Stomach (tissue), 9 donors: ENCODE measurements around the gene PRKAB1. TPM values are rescaled to one million over a fixed set of nuclear protein-coding genes. Genes with fewer than 3 reads are reported as not detected.
"Not testable (repeated sequence)": the region's sequence is repeated elsewhere in the genome, so short reads cannot be mapped to it uniquely, and the experiment has no call there.

Source experiments
- DNase-seq, 2 donors: peaks; one replicate each; pipeline versions ENCODE4 v3.0.0 to v3.0.0-alpha.2; 2013 to 2019
- H3K27ac ChIP-seq, 5 donors: fragments of 200-600 bp in 4 of 5; sonication (generic) in 4 of 5; one replicate each; pipeline ENCODE4 v1.5.1; 2013 to 2019; ENCODE audit warnings: mild to moderate bottlenecking in 1 of 5, moderate library complexity in 1 of 5
- H3K27me3 ChIP-seq, 3 donors: fragments of 200-600 bp; sonication (generic); one replicate each; pipeline ENCODE4 v1.5.1; 2017 to 2019; ENCODE audit warnings: mixed run types in 1 of 3
- H3K36me3 ChIP-seq, 4 donors: fragments of 200-600 bp; sonication (generic); 1 replicate in 3 of 4; 2 replicates in 1 of 4; pipeline ENCODE4 v1.5.1; 2016 to 2019
- H3K4me1 ChIP-seq, 4 donors: fragments of 200-600 bp; sonication (generic); one replicate each; pipeline ENCODE4 v1.5.1; 2016 to 2019
- H3K4me3 ChIP-seq, 4 donors: fragments of 200-600 bp; sonication (generic) in 3 of 4; one replicate each; pipeline ENCODE4 v1.5.1; 2016 to 2019; ENCODE audit warnings: mild to moderate bottlenecking in 1 of 4
- H3K9me3 ChIP-seq, 4 donors: fragments of 200-600 bp; sonication (generic); one replicate each; pipeline ENCODE4 v1.5.1; 2016 to 2019
- CTCF ChIP-seq, 7 experiments: fragments of 450-650 bp in 4 of 7; fragments of 200-600 bp in 3 of 7; sonication (generic) in 3 of 7; IDR thresholded peaks; one replicate each; pipeline ENCODE4 v1.5.1; 2016 to 2019; ENCODE audit warnings: antibody characterized with exemption in 7 of 7, control low read depth in 2 of 7, mild to moderate bottlenecking in 1 of 7
- EP300 ChIP-seq: sonication (generic); formaldehyde crosslinking; IDR thresholded peaks from one replicate; pipeline ENCODE4 v1.6.1; 2017; ENCODE audit warnings: antibody characterized with exemption
- POLR2A ChIP-seq, 4 donors: fragments of 450-650 bp; IDR thresholded peaks; one replicate each; pipeline ENCODE4 v1.6.1; 2016; ENCODE audit warnings: antibody characterized with exemption in 4 of 4, control low read depth in 2 of 4, mild to moderate bottlenecking in 1 of 4, moderate library complexity in 1 of 4
- POLR2AphosphoS5 ChIP-seq, 3 donors: sonication (generic); formaldehyde crosslinking; IDR thresholded peaks; one replicate each; pipeline ENCODE4 v1.6.1; 2016; ENCODE audit warnings: antibody characterized with exemption in 3 of 3
- WGBS, 5 donors: extraction: QIAGEN DNeasy Blood & Tissue Kit in 3 of 5; methylation state at CpG; one replicate each; pipeline versions ENCODE4 v1.1.5 to v1.1.7; 2013 to 2018; 5-methylcytosine and 5-hydroxymethylcytosine counted together
- intact Hi-C: fragments of 100-400 bp; cut with DNase I; formaldehyde crosslinking; loops from one replicate; pipeline ENCODE4 v1.15.1; 2023; ENCODE audit warnings: low total_unique reads
- polyA plus RNA-seq, 3 donors: library from polyadenylated mRNA; stranded (reverse); fragments of 200-250 nt; gene quantifications; one replicate each; pipeline ENCODE4 v1.2.3, GENCODE V29; 2013
- total RNA-seq, 5 donors: library from RNA; depleted of rRNA; stranded (reverse); fragments of >200 nt; gene quantifications; one replicate each; pipeline versions ENCODE4 v1.1.0 to v1.2.3, GENCODE V29; 2014 to 2016
- donor health status: healthy with polysubstance abuse.
- donor health status: Bipolar disorder and iron deficiency.
- donor health status: healthy.

Gene PRKAB1
- total and polyA plus RNA-seq, 8 donors = 22.6 to 143 (median 50.8) TPM

DNA sequence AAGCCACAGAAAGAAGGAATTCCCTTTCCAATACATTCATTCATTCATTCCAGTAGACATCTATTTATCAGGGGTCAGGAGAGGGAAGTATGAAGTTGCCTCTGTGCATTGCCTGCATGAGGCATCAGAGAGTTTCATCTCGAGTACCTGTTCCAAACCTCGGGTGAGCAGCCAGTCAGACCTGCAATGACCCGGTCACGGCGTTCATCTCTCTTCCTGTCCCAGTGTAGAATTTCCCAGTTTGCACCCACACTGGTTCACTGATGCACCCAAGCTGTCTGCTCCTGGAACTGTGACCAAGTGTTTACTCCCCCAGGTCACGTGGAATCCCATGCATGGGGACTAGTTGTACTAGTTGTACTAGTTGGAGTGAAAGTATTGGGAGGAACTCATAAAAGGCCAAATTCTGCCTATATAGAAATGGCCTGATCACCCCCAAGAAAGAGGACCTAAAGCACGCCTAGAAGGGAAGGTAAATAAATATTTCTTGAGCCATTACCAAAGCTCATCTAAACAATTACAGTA is 22.3 kb upstream of the PRKAB1 start:
- no peak for DNase-seq
- Histone ChIP-seq H3K4me3 (no peak overlapping the region), H3K9me3 (no peaks in the 10 kb centered on the region), H3K27me3 (no peaks in the 10 kb centered on the region), H3K36me3 (no peaks in the 10 kb centered on the region), H3K27ac (no peak overlapping the region), H3K4me1 (no peaks in the 10 kb centered on the region)
- intact Hi-C loops = no loop called here
- 85 to 93% (median 86%) methylated on average over 7 of the region's 7 CpGs for WGBS, 5 donors
- no peak for TF ChIP-seq CTCF (IDR thresholded peaks at IDR 0.05)
- TF ChIP-seq POLR2A (IDR thresholded peaks at IDR 0.05) = no peak
- no peak for TF ChIP-seq EP300
- no peak for TF ChIP-seq POLR2AphosphoS5 (IDR thresholded peaks at IDR 0.05)

- Histone ChIP-seq H3K4me1 (no peaks in the 10 kb centered on the region), H3K9me3 (peaks cover 0 to 21% (median 9%) of the 10 kb centered on the region in 4 donors), H3K36me3 (no peaks in the 10 kb centered on the region), H3K27me3 (no peaks in the 10 kb centered on the region), H3K27ac (no peak overlapping the region), H3K4me3 (no peak overlapping the region)
- intact Hi-C loops = no loop called here
- whole genome bisulfite sequencing, 5 donors = 63 to 74% (median 68%) methylated on average over 4 of the region's 4 CpGs
- DNase-seq = no peak
- TF ChIP-seq EP300 (no peak), CTCF (IDR thresholded peaks at IDR 0.05) (peak in 5 of 7 experiments; percentile 21 to 53 (median 34)), POLR2AphosphoS5 (IDR thresholded peaks at IDR 0.05) (no peak), POLR2A (IDR thresholded peaks at IDR 0.05) (no peak)
Observed at GRCh38 chr12:119649202-119649808, 18.6 kb upstream of the PRKAB1 start.

- Histone ChIP-seq H3K27ac (no peak overlapping the region), H3K36me3 (no peaks in the 10 kb centered on the region), H3K9me3 (peaks cover 0 to 21% (median 9%) of the 10 kb centered on the region in 4 donors), H3K27me3 (no peaks in the 10 kb centered on the region), H3K4me1 (no peaks in the 10 kb centered on the region), H3K4me3 (no peak overlapping the region)
- intact Hi-C loops = no loop called here
- 59 to 77% (median 63%) methylated on average over 3 of the region's 3 CpGs for WGBS, 5 donors
- TF ChIP-seq CTCF (IDR thresholded peaks at IDR 0.05) = no peak
- no peak for TF ChIP-seq EP300
- TF ChIP-seq POLR2AphosphoS5 (IDR thresholded peaks at IDR 0.05) = no peak
- TF ChIP-seq POLR2A (IDR thresholded peaks at IDR 0.05) = no peak
- no peak for DNase-seq
Observed at GRCh38 chr12:119652665-119653064, 15.3 kb upstream of the PRKAB1 start.

DNA sequence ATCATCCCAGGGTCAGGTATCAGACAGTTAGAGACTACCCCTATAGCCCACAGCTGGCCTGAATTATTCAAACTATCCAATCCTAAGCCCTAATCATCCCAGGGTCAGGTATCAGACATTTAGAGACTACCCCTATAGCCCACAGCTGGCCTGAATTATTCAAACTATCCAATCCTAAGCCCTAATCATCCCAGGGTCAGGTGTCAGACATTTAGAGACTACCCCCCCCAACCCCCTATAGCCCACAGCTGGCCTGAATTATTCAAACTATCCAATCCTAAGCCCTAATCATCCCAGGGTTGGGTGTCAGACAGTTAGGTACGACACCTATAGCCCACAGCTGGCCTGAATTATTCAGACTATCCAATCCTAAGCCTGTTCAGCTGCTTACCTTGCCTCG is 10.9 kb upstream of the PRKAB1 start:
- H3K9me3 ChIP-seq = peaks cover 0 to 18% (median 9%) of the 10 kb centered on the region in 4 donors
- H3K27ac ChIP-seq, H3K4me1 ChIP-seq, H3K27me3 ChIP-seq, H3K36me3 ChIP-seq, DNase-seq, H3K4me3 ChIP-seq: not testable (repeated sequence)
- 62 to 78% (median 67%) methylated on average over 2 of the region's 2 CpGs for WGBS, 5 donors
- intact Hi-C loops = loop anchor here (5.0 kb wide), 1 partner anchor 125 kb away; no protein-coding TSS in a partner anchor

GRCh38 chr12:119658166-119658565 is 9.8 kb upstream of the PRKAB1 start:
- H3K4me3 ChIP-seq, H3K36me3 ChIP-seq, DNase-seq, H3K27ac ChIP-seq, H3K9me3 ChIP-seq, H3K4me1 ChIP-seq, H3K27me3 ChIP-seq: not testable (repeated sequence)
- intact Hi-C loops = loop anchor here (5.0 kb wide), 1 partner anchor 124 kb away; no protein-coding TSS in a partner anchor
- 89 to 92% (median 92%) methylated on average over 6 of the region's 6 CpGs for WGBS, 5 donors
